ENCODE data around the gene ARIH1. TPM values are rescaled to one million over a fixed set of nuclear protein-coding genes. Genes with fewer than 3 reads are reported as not detected.

The ARIH1 gene
- total RNA-seq, 2 donors from 2014 or later, result 28.6 to 88.4 TPM

DNA sequence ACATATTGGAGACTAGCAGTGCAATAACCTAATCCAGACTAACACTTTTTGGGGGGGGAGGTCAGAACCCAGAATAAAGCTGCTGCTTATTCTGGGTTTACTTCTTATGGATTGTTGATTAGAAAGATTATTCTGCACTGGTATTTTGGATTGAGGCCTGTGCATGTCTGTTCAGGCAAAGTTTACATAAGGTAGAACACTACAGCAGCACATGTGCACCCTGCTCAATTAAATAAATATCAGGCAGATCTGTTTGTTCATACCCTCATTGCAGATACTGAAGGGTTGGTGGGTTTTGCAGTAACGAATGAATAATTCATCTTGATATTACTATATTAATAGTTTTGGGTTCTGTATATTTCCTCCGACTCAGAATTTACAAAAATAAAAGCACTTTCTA lies 19.1 kb downstream of the ARIH1 start:
- no peaks in the 10 kb centered on the region for H3K27me3 ChIP-seq (replicated peaks; ENCODE audit: insufficient read depth)
- no peak overlapping the region for H3K4me3 ChIP-seq
- no peaks in the 10 kb centered on the region for H3K36me3 ChIP-seq
- ATAC-seq (ENCODE audit: insufficient number of reproducible peaks, low FRiP score, low read depth), result no peak
- no peak overlapping the region for H3K27ac ChIP-seq
- peaks cover 37 to 55% of the 10 kb centered on the region in 2 donors for H3K4me1 ChIP-seq (ENCODE audit: control insufficient read depth in 1 of 2, low read depth in 2 of 2)
- no peak for TF ChIP-seq CTCF (IDR thresholded peaks at IDR 0.05)
- H3K9me3 ChIP-seq, result no peaks in the 10 kb centered on the region
- no peak for DNase-seq (ENCODE audit: low spot score)

DNA sequence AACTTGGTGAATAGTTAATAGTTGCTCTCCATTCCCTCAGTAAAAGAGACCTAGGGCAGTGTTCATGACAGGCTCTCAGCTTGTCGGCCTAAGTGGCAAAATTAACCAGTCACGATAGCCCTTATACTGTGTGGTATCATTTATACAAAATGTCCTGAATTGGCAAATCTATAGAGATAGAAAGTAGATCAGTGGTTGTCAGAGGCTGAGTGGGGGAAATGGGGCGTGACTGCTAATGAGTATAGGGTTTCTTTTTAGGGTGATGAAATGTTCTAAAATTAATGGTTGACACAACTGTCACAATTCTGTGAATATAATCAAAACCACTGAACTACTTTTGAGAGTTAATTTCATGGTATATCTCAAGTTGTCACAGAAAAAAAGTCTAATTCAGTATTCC lies 20.9 kb downstream of the ARIH1 start:
- H3K9me3 ChIP-seq, result no peaks in the 10 kb centered on the region
- no peak for ATAC-seq (ENCODE audit: insufficient number of reproducible peaks, low FRiP score, low read depth)
- no peak for DNase-seq (ENCODE audit: low spot score)
- no peak overlapping the region for H3K4me3 ChIP-seq
- H3K27ac ChIP-seq, result no peak overlapping the region
- no peaks in the 10 kb centered on the region for H3K36me3 ChIP-seq
- no peaks in the 10 kb centered on the region for H3K27me3 ChIP-seq (replicated peaks; ENCODE audit: insufficient read depth)
- peaks cover 37 to 48% of the 10 kb centered on the region in 2 donors for H3K4me1 ChIP-seq (ENCODE audit: control insufficient read depth in 1 of 2, low read depth in 2 of 2)
- no peak for TF ChIP-seq CTCF (IDR thresholded peaks at IDR 0.05)

- TF ChIP-seq CTCF (IDR thresholded peaks at IDR 0.05), result no peak
- H3K36me3 ChIP-seq, result no peaks in the 10 kb centered on the region
- no peaks in the 10 kb centered on the region for H3K9me3 ChIP-seq
- DNase-seq (ENCODE audit: low spot score), result no peak
- no peak overlapping the region for H3K4me3 ChIP-seq
- H3K27ac ChIP-seq, result no peak overlapping the region
- peaks cover 33 to 44% of the 10 kb centered on the region in 2 donors for H3K4me1 ChIP-seq (ENCODE audit: control insufficient read depth in 1 of 2, low read depth in 2 of 2)
- H3K27me3 ChIP-seq (replicated peaks; ENCODE audit: insufficient read depth), result no peaks in the 10 kb centered on the region
- no peak for ATAC-seq (ENCODE audit: insufficient number of reproducible peaks, low FRiP score, low read depth)
These were observed 22.7 kb downstream of the ARIH1 start for GRCh38 chr15:72496783-72497182.

GRCh38 chr15:72497402-72497801 lies 23.3 kb downstream of the ARIH1 start:
- peaks cover 33 to 39% of the 10 kb centered on the region in 2 donors for H3K4me1 ChIP-seq (ENCODE audit: control insufficient read depth in 1 of 2, low read depth in 2 of 2)
- no peak overlapping the region for H3K27ac ChIP-seq
- no peaks in the 10 kb centered on the region for H3K27me3 ChIP-seq (replicated peaks; ENCODE audit: insufficient read depth)
- no peaks in the 10 kb centered on the region for H3K36me3 ChIP-seq
- H3K9me3 ChIP-seq, result no peaks in the 10 kb centered on the region
- no peak overlapping the region for H3K4me3 ChIP-seq
- TF ChIP-seq CTCF (IDR thresholded peaks at IDR 0.05), result no peak
- ATAC-seq (ENCODE audit: insufficient number of reproducible peaks, low FRiP score, low read depth), result no peak
- DNase-seq (ENCODE audit: low spot score), result no peak

DNA sequence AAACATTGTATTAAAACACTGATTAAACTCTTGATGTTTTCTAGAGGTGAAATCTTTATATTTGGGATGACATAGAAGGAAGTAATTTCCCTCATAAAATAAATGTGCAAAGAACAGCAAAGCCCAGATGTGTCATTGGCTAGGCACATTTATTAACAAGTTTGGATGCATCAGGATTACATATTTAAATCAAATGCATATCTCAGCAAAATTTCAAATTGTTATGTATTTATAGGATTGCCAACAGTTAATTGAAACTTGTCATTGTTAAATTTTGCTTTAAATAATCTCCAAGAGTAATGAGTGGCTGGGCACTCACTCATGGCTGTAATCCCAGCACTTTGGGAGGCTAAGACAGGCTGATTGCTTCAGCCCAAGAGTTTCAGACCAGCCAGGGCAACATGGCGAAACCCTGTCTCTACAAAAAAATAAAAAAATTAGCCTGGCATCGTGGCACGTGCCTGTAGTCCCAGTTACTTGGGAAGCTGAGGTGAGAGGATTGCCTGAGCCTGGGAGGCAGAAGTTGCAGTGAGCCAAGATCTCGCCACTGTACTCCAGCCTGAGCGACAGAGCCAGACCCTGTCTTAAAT lies 28.2 kb downstream of the ARIH1 start:
- no peak for TF ChIP-seq CTCF (IDR thresholded peaks at IDR 0.05)
- ATAC-seq (ENCODE audit: insufficient number of reproducible peaks, low FRiP score, low read depth) (no peak), DNase-seq (ENCODE audit: low spot score) (no peak)
- H3K4me1 ChIP-seq (ENCODE audit: control insufficient read depth in 1 of 2, low read depth in 2 of 2), result peaks cover 7 to 11% of the 10 kb centered on the region in 2 donors
- no peaks in the 10 kb centered on the region for H3K9me3 ChIP-seq
- H3K36me3 ChIP-seq, result no peaks in the 10 kb centered on the region
- no peaks in the 10 kb centered on the region for H3K27me3 ChIP-seq (replicated peaks; ENCODE audit: insufficient read depth)
- no peak overlapping the region for H3K4me3 ChIP-seq
- no peak overlapping the region for H3K27ac ChIP-seq
